Epithelial cell of prostate (primary cell): ENCODE measurements around the gene CEACAM16.

Source experiments
- DNase-seq: peaks from one replicate; pipeline ENCODE4 v3.0.0-alpha.2; 2011; ENCODE audit warnings: low read depth, low spot score
- H3K27ac ChIP-seq: fragments of 450-650 bp; 2 replicates; pipeline ENCODE4 v1.5.1; 2017; ENCODE audit warnings: mild to moderate bottlenecking

CEACAM16 gene

DNA sequence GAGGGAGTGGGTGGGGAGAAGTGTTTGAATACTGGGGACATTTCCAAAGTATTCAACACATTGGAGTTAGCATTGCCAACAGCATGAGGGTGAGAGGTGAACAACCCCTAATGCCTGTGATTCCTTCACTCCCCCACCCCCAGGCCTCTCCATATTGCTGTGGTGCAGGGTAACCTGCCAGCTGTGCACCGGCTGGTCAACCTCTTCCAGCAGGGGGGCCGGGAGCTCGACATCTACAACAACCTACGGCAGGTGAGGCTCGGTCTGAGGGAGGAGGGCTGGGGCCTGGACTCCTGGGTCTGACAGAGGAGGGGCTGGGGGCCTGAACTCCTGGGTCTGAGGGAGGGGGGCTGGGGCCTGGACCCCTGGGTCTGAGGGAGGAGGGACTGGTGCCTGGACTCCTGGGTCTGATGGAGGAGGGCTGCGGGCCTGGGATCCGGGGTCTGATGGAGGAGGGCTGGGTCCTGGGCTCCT, 57.2 kb downstream of the CEACAM16 start:
- DNase-seq: no peak
- H3K27ac ChIP-seq: no peak overlapping the region

DNA sequence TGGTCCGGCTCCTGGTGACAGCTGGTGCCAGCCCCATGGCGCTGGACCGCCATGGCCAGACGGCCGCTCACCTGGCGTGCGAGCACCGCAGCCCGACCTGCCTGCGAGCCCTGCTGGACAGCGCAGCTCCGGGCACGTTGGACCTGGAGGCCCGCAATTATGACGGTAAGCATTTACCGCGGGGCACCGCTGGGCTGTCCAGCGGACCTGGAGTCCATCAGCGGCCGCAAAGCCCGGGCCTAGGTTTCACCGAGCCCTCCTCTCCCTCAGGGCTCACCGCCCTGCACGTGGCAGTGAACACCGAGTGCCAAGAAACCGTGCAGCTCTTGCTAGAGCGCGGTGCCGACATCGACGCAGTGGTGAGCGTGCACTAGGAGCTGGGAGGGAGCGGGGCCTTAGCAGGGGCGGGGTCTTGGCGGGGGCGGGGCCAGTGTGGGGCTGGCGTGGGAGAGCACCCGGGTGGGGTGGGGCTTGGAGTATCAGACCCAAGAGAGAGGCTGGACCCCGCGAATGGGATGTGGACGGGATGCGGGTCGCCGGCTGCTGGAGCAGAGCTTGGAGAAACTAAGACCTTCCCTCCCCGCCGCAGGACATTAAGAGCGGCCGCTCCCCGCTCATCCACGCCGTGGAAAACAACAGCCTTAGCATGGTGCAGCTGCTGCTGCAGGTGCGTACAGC, 58.2 kb downstream of the CEACAM16 start:
- H3K27ac ChIP-seq: no peak overlapping the region
- no peak for DNase-seq

DNA sequence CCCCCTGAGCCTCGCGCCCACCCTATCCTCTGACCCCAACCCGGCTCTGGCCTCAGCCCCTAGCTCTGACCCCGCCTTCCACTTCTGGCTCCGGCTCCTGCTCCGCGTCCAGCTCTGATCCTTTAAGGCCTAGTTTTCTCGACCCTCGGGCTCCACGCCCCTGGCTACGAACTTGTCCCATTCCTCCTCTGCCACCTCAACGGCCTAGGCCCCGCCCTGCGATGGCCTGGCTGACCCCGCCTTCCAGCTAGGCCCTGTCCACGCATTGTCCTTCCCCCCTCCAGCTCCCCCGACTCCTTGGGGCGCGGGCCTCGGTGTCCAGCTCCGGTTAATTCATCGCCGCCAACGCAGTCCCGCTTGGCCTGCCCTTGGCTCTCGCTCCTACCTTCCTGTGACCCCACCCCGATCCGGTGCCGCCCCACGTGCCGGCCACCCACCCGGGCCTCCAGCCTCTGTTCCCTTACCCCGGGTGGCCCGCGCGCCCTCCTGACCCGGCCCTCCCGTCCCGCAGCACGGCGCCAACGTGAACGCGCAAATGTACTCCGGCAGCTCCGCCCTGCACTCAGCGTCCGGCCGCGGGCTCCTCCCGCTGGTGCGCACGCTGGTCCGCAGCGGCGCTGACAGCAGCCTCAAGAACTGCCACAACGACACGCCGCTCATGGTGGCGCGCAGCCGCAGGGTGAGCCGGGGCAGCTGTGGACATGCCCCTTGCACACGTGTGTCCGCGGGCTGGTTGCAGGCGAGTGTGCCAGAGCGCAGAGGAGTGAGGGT, 59.0 kb downstream of the CEACAM16 start:
- H3K27ac ChIP-seq: no peak overlapping the region
- no peak for DNase-seq

DNA sequence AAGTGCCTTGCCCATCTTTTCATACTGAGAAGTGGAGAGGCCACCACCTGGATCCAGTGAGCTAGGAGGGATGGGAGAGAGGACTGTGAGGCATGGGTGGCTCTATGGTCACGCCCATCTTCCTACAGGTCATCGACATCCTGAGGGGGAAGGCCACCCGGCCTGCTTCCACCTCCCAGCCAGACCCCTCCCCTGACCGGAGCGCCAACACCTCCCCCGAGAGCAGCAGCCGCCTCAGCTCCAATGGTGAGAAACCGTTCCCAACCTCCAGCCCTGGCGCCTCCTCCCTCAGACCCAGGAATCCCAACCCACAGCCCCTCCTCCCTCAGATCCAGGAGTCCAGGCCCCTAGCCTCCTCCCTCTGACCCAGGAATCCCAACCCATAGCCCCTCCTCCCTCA, 59.6 kb downstream of the CEACAM16 start:
- H3K27ac ChIP-seq: no peak overlapping the region
- no peak for DNase-seq

DNA sequence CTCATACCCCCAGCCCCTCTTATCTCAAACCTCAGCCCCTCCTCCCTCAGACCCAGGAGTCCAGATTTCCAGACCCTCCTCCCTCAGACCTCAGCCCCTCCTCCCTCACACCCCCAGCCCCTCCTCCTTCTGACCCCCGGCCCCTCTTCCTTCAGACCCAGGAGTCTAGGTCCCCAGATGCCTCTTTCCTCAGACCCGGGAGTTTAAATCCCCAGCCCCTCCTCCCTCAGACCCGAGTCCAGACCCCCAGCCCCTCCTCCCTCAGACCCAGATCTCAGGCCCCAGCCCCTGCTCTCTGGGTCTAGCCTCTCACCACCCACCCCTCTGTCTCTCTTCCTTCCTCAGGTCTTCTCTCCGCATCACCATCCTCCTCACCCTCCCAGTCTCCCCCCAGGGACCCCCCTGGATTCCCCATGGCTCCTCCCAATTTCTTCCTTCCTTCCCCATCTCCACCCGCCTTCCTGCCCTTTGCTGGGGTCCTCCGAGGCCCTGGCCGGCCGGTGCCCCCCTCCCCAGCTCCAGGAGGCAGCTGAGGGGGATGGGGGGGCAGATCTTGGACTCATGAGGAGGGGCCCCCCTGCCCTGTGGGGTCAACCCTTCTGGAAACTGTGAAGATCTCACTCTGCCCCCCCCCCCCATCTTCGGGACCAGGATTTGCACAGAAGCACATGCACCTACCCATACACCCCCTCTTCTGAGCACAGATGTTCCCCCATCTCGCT, 60.3 kb downstream of the CEACAM16 start:
- no peak overlapping the region for H3K27ac ChIP-seq
- no peak for DNase-seq
